ENCODE data around the gene ARRDC2.
"Not testable (repeated sequence)": the region's sequence is repeated elsewhere in the genome, so short reads cannot be mapped to it uniquely, and the experiment has no call there.

The ARRDC2 gene

DNA sequence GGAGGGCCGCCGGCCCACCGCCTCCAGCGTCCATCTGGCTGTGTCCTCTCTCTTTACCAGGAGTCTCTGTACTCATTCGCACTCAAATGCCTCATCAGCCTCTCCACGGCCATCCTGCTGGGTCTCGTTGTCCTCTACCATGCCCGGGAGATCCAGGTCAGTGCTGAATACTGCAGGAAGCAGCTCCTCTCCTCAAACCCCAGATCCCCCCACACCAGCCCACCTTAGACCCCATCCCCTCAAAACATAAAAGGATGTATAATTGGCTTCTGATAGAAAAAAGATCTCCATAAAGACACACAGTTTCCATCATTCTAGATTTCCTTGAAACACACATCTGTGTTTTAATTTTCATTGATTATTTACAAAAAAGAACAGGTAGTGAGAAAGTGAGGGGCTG lies 32.9 kb upstream of the ARRDC2 start:
- TF ChIP-seq, protein P1, sequence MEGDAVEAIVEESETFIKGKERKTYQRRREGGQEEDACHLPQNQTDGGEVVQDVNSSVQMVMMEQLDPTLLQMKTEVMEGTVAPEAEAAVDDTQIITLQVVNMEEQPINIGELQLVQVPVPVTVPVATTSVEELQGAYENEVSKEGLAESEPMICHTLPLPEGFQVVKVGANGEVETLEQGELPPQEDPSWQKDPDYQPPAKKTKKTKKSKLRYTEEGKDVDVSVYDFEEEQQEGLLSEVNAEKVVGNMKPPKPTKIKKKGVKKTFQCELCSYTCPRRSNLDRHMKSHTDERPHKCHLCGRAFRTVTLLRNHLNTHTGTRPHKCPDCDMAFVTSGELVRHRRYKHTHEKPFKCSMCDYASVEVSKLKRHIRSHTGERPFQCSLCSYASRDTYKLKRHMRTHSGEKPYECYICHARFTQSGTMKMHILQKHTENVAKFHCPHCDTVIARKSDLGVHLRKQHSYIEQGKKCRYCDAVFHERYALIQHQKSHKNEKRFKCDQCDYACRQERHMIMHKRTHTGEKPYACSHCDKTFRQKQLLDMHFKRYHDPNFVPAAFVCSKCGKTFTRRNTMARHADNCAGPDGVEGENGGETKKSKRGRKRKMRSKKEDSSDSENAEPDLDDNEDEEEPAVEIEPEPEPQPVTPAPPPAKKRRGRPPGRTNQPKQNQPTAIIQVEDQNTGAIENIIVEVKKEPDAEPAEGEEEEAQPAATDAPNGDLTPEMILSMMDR (conservative IDR thresholded peaks at IDR 0.05; ENCODE audit: control insufficient read depth, insufficient read depth, low read depth, low read length), result no peak
- H3K4me3 ChIP-seq (ENCODE audit: control insufficient read depth, low read depth, low read length), result no peak overlapping the region
- no peak for DNase-seq (ENCODE audit: low read depth)

DNA sequence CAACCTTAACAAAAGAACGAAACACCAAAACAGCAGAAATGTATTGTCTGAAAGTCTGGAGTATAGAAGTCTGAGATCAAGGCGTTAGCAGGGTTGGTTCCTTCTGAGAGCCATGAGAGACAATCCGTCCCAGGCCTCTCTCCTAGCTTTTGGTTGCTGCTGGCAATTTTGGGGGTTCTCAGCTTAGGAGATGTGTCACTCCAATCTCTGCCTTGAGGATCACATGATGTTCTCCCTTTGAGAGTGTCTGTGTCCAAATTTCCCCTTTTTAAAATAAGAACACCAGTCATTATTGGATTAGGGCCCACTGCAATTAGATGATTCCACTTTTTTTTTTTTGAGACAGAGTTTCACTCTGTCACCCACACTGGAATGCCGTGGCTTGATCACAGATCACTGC lies 30.9 kb upstream of the ARRDC2 start:
- no peak overlapping the region for H3K4me3 ChIP-seq (ENCODE audit: control insufficient read depth, low read depth, low read length)
- DNase-seq (ENCODE audit: low read depth), result no peak
- TF ChIP-seq, protein P1 (conservative IDR thresholded peaks at IDR 0.05; ENCODE audit: control insufficient read depth, insufficient read depth, low read depth, low read length), result no peak

- no peak overlapping the region for H3K4me3 ChIP-seq (ENCODE audit: control insufficient read depth, low read depth, low read length)
- DNase-seq (ENCODE audit: low read depth), result no peak
- TF ChIP-seq, protein P1 (conservative IDR thresholded peaks at IDR 0.05; ENCODE audit: control insufficient read depth, insufficient read depth, low read depth, low read length), result no peak
Measured at GRCh38 chr19:17977488-17977887, 30.5 kb upstream of the ARRDC2 start.

DNA sequence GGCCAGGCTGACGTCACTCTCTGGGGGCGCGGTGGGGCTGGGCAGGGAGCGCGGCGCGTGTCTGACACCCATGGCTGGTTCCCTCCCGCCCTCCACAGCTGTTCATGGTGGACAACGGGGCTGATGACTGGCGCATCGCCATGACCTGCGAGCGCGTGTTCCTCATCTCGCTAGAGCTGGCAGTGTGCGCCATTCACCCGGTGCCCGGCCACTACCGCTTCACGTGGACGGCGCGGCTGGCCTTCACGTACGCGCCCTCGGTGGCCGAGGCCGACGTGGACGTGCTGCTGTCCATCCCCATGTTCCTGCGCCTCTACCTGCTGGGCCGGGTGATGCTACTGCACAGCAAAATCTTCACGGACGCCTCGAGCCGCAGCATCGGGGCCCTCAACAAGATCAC lies 26.4 kb upstream of the ARRDC2 start:
- H3K4me3 ChIP-seq (ENCODE audit: control insufficient read depth, low read depth, low read length), result no peak overlapping the region
- DNase-seq (ENCODE audit: low read depth), result no peak
- TF ChIP-seq, protein P1 (conservative IDR thresholded peaks at IDR 0.05; ENCODE audit: control insufficient read depth, insufficient read depth, low read depth, low read length), result no peak

- H3K4me3 ChIP-seq (ENCODE audit: control insufficient read depth, low read depth, low read length), result no peak overlapping the region
- no peak for DNase-seq (ENCODE audit: low read depth)
- TF ChIP-seq, protein P1 (conservative IDR thresholded peaks at IDR 0.05; ENCODE audit: control insufficient read depth, insufficient read depth, low read depth, low read length), result no peak
Measured at GRCh38 chr19:17982430-17982829, 25.5 kb upstream of the ARRDC2 start.

DNA sequence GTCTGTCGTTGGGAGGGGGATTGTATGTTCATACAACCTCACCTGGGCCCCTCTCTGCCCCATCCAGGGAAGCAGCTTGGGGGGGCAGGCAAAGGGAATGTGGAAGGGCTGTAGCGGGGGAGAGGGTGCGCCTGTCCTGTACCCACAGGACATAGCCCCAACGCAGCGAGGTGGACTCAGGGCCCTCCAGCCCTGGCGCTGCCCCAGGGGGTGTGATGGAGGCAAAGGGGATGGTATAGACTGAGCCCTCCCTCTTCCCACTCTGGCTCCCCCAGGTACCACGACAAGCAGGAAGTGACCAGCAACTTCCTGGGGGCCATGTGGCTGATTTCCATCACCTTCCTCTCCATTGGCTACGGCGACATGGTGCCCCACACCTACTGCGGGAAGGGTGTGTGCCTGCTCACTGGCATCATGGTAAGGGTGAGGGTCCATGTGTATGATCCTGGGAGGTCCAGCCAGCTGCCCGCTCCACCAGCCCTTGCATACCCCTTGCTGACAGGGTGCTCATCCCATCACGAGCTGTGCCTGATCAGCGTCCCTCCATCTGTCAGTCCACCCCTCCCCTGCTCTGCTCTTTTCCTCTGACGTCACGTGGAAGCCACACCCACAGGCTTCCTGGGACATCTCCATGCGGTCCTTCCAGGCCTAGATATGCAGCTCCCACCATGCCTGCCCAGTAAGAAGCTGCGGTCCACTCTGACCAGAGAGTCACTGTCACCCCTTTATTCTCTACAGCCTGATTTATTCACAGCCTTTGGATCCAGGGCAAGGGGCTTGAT lies 22.7 kb upstream of the ARRDC2 start:
- TF ChIP-seq, protein P1 (conservative IDR thresholded peaks at IDR 0.05; ENCODE audit: control insufficient read depth, insufficient read depth, low read depth, low read length), result no peak
- no peak overlapping the region for H3K4me3 ChIP-seq (ENCODE audit: control insufficient read depth, low read depth, low read length)
- DNase-seq (ENCODE audit: low read depth), result peak; percentile 7

GRCh38 chr19:17986569-17986968 lies 21.4 kb upstream of the ARRDC2 start:
- DNase-seq (ENCODE audit: low read depth), result not testable (repeated sequence)

More at GRCh38 chr19:17986569-17986968, 21.4 kb upstream of the ARRDC2 start:
- H3K4me3 ChIP-seq (ENCODE audit: control insufficient read depth, low read depth, low read length), result not testable (repeated sequence)
